GM12873 (cell line): ENCODE results near the gene DPF3.

ENCODE experiments used
- TF ChIP-seq, protein P1 (sequence below): IDR thresholded peaks from 2 replicates; pipeline ENCODE4 v1.5.1; 2012; ENCODE audit warnings: low read depth, mild to moderate bottlenecking, moderate library complexity, low read length, control low read depth; ENCODE audit not compliant: insufficient read depth; ENCODE audit errors: missing control alignments

DPF3 gene

DNA sequence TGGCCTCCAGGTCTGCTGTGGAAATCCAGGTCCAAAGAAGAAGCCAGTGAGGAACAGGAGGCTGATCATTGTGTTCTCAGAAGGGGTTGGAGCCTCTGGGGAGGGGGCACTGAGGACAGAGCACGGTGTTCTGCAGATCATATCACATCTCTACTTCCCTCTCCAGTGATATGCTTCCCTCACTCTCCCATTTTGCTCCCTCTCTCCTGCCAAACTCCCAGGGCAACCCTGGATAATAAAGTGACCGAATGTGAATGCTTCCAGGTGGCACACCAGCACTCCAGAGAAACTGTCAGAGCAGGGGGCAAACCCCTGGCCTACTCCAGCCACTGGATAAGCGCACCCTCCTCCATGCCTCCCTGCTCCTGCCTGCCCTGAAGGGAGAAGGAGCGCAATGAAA is 57.8 kb downstream of the DPF3 start:
- TF ChIP-seq, protein P1, sequence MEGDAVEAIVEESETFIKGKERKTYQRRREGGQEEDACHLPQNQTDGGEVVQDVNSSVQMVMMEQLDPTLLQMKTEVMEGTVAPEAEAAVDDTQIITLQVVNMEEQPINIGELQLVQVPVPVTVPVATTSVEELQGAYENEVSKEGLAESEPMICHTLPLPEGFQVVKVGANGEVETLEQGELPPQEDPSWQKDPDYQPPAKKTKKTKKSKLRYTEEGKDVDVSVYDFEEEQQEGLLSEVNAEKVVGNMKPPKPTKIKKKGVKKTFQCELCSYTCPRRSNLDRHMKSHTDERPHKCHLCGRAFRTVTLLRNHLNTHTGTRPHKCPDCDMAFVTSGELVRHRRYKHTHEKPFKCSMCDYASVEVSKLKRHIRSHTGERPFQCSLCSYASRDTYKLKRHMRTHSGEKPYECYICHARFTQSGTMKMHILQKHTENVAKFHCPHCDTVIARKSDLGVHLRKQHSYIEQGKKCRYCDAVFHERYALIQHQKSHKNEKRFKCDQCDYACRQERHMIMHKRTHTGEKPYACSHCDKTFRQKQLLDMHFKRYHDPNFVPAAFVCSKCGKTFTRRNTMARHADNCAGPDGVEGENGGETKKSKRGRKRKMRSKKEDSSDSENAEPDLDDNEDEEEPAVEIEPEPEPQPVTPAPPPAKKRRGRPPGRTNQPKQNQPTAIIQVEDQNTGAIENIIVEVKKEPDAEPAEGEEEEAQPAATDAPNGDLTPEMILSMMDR, result no peak

DNA sequence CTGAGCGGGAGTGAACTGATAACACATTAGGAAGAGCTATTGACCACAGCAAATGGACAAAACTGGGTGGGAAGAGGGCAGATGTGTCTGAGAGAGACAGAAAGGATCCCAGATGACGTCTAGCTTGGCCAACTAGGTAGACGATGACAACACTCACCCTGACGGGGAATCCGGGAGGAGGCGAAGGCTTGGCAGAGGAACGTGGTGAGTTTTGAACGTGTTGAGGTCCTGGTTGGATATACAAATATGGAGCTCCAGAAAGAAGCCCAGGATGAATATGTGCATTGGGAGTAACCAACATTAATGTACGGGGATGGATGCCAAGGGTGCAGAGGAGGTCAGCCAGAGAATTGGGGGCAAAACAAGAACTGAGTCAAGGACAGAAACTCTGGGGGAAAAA is 60.7 kb downstream of the DPF3 start:
- TF ChIP-seq, protein P1, result no peak

DNA sequence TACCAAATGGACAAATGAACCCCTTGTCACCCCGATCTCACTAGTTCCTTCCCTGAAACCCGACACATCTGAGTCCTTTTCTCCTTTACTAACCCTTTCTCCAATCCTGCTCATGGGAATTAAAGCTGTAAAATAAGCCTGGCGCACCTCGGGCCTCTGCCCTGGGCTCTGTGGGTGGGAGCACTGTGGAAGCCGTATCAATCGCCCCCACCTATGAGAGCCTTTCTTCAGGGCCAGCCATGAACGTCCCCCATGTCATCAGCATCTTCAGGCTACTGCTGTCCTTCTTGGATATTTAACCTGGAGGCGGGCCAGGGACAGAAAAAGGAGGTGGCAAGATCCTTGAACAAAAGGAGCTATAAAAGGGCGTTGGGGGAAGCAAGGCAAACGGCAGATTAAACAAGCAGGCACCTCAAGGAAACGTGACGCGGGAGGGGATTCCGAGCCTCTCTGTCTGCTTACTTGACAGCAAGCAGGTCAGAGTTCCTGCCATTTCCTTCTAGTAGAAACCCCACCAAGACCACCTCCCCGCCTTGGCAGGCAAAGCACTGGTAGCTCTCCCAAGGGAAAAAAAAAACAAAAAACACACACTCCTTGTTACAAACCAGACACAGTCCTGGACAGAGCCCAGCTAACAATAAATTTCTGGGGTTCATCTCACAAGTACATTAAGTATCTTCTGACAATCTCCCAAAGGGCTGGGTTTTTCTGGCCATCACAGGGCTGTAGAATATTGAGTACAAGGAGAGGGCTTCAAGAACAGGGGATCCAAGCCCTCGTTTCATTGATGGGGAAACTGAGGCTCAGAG is 62.9 kb downstream of the DPF3 start:
- TF ChIP-seq, protein P1, result no peak

DNA sequence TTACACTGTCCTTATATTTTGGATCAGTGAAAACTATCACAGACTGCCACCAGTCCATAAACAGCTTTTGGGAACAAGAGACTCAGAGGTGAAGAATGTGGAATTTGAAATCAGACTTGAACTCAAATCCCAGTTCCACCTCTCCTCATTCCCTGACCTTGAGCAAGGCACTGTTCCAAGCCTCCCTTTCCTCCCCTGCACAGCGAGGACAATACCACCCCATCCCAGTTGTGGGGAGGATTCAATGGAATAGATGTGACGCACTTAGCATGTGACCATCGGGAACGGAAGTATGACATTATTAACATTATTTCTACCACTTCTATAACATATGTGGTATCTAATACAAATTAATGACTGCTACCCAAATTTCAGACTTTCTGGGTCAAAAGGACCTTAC is 63.5 kb downstream of the DPF3 start:
- TF ChIP-seq, protein P1, result no peak

DNA sequence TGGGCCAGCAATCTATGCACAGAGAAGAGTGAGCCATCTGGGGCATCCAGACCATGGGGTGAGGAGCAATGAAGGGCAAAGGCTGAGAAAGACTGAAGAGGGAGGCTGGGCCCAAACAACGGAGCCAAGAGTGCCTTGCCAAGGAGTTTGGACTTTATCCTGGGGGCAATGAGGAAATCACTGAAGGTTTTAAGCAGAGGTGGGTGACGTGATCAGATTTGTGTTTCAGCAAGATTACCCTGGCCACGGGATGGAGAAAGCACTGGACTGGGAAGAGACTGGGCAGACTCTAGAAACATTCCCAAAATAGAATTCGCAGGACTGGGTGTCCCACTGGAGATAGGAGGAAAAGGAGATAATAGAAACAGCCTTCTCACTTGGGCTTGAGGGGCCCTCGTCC is 65.3 kb downstream of the DPF3 start:
- TF ChIP-seq, protein P1, result no peak

DNA sequence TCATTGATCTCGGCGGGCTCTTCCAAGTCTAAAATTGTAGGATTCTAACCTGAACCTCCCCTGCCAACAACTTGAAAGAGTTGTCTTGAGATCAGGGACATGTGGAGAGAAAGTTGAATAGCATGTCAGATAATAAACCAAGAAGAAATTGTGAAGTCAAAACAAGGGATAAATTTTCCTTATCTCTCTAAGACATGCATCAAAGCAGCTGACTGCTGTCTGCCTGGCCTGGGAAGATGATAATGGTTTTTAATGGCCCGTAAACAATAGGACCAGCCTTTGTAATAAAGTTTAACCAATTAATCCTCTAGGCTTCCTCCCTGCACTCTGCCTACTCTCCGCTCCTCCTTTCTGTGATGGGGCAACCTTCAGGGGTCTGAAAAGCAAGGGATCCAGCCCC is 67.9 kb downstream of the DPF3 start:
- TF ChIP-seq, protein P1, result no peak

DNA sequence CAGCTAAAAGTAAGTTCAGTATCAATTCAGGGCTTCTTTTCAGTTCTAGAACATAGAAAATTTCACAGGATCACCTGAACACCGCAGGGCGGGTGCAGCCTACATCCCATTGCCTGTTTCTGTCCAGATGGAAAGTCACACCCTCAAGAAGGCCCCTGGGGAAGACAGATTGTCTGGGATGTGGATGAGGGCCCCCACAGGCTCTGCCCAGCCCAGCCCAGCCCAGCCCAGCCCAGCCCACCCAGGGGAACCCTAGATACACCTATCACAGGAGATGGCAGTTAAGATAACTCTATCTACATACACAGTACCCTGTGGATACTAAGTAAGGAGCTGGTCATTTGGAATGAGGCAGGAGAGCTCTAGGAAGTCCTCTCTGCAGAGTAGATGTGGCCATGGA is 68.4 kb downstream of the DPF3 start:
- TF ChIP-seq, protein P1, result no peak
